HL-60 (cell line): Measurements from ENCODE around the gene GRK2.

Experiments used
- DNase-seq, 2 experiments: peaks; one replicate each; pipeline ENCODE4 v3.0.0-alpha.2; 2010 to 2020; ENCODE audit warnings: low read depth in 1 of 2, low spot score in 1 of 2
- H3K27ac ChIP-seq: fragments of 250-450 bp; sonication (Bioruptor Pico); replicated peaks from 2 replicates; pipeline ENCODE4 v1.5.1; 2020; ENCODE audit warnings: mild to moderate bottlenecking, moderate library complexity
- H3K27me3 ChIP-seq: fragments of 250-450 bp; sonication (Bioruptor Pico); 2 replicates; pipeline ENCODE4 v1.5.1; 2021; ENCODE audit warnings: mild to moderate bottlenecking, moderate library complexity; ENCODE audit not compliant: insufficient read depth, poor library complexity, severe bottlenecking
- H3K4me3 ChIP-seq: replicated peaks from 2 replicates; pipeline ENCODE4 v1.5.1; 2011; ENCODE audit warnings: mild to moderate bottlenecking, control low read depth, low read length; ENCODE audit not compliant: insufficient read depth
- GABPA ChIP-seq: IDR thresholded peaks from 2 replicates; pipeline ENCODE4 v1.6.1; 2012; ENCODE audit warnings: low read depth
- POLR2AphosphoS5 ChIP-seq: IDR thresholded peaks from 2 replicates; pipeline ENCODE4 v1.6.1; 2012; ENCODE audit warnings: low read depth
- REST ChIP-seq: IDR thresholded peaks from 2 replicates; pipeline ENCODE4 v1.6.1; 2012; ENCODE audit warnings: low read depth; ENCODE audit not compliant: insufficient replicate concordance
- SPI1 ChIP-seq: IDR thresholded peaks from 2 replicates; pipeline ENCODE4 v1.6.1; 2012; ENCODE audit warnings: low read depth, mild to moderate bottlenecking, borderline replicate concordance
- TF ChIP-seq, protein P1 (sequence below): IDR thresholded peaks from one replicate; pipeline ENCODE4 v1.5.1; 2011; ENCODE audit warnings: low read length, control low read depth, inconsistent platforms; ENCODE audit not compliant: insufficient read depth

Gene GRK2

GRCh38 chr11:67264260-67264659 is 2.0 kb upstream of the GRK2 start:
- no peak for DNase-seq

GRCh38 chr11:67264877-67265632 is 1.2 kb upstream of the GRK2 start:
- no peak overlapping the region for H3K4me3 ChIP-seq
- H3K27me3 ChIP-seq: no peaks in the 10 kb centered on the region
- DNase-seq: no peak
- no peak overlapping the region for H3K27ac ChIP-seq
- TF ChIP-seq POLR2AphosphoS5 (no peak), SPI1 (no peak), REST (no peak), GABPA (no peak)
- TF ChIP-seq, protein P1, sequence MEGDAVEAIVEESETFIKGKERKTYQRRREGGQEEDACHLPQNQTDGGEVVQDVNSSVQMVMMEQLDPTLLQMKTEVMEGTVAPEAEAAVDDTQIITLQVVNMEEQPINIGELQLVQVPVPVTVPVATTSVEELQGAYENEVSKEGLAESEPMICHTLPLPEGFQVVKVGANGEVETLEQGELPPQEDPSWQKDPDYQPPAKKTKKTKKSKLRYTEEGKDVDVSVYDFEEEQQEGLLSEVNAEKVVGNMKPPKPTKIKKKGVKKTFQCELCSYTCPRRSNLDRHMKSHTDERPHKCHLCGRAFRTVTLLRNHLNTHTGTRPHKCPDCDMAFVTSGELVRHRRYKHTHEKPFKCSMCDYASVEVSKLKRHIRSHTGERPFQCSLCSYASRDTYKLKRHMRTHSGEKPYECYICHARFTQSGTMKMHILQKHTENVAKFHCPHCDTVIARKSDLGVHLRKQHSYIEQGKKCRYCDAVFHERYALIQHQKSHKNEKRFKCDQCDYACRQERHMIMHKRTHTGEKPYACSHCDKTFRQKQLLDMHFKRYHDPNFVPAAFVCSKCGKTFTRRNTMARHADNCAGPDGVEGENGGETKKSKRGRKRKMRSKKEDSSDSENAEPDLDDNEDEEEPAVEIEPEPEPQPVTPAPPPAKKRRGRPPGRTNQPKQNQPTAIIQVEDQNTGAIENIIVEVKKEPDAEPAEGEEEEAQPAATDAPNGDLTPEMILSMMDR: no peak

More at GRCh38 chr11:67264260-67264659, 2.0 kb upstream of the GRK2 start:
- Histone ChIP-seq H3K27me3 (no peaks in the 10 kb centered on the region), H3K27ac (no peak overlapping the region), H3K4me3 (no peak overlapping the region)
- TF ChIP-seq, protein P1: no peak
- TF ChIP-seq REST (no peak), GABPA (no peak), POLR2AphosphoS5 (no peak), SPI1 (no peak)

- DNase-seq: peak in 1 of 2 experiments; percentile 61
- H3K27ac ChIP-seq: peak overlapping the region; percentile 58
- no peaks in the 10 kb centered on the region for H3K27me3 ChIP-seq
- H3K4me3 ChIP-seq: no peak overlapping the region
- TF ChIP-seq REST (no peak), GABPA (no peak)
- TF ChIP-seq, protein P1: peak; percentile 28
These were observed 432 bp upstream of the GRK2 start for GRCh38 chr11:67265633-67266448.
